ENCODE data around the gene CBX7.

CBX7 gene

GRCh38 chr22:39091126-39092081 is 61.1 kb downstream of the CBX7 start:
- DNase-seq (ENCODE audit: low spot score), result no peak

- DNase-seq (ENCODE audit: low spot score), result no peak
Observed at GRCh38 chr22:39090426-39091064, 61.9 kb downstream of the CBX7 start.

GRCh38 chr22:39089928-39090327 is 62.6 kb downstream of the CBX7 start:
- no peak for DNase-seq (ENCODE audit: low spot score)

- no peak for DNase-seq (ENCODE audit: low spot score)
Observed at GRCh38 chr22:39088685-39089032, 63.8 kb downstream of the CBX7 start.

GRCh38 chr22:39087881-39088684 is 64.4 kb downstream of the CBX7 start:
- DNase-seq (ENCODE audit: low spot score), result no peak

GRCh38 chr22:39087098-39087497 is 65.4 kb downstream of the CBX7 start:
- no peak for DNase-seq (ENCODE audit: low spot score)

GRCh38 chr22:39084666-39085065 is 67.8 kb downstream of the CBX7 start:
- no peak for DNase-seq (ENCODE audit: low spot score)

GRCh38 chr22:39083212-39084165 is 69.0 kb downstream of the CBX7 start:
- DNase-seq (ENCODE audit: low spot score), result no peak

- no peak for DNase-seq (ENCODE audit: low spot score)
Observed at GRCh38 chr22:39081598-39081997, 70.9 kb downstream of the CBX7 start.

GRCh38 chr22:39081016-39081415 is 71.5 kb downstream of the CBX7 start:
- DNase-seq (ENCODE audit: low spot score), result no peak
